ENCODE results near the gene HHATL. TPM values are rescaled to one million over a fixed set of nuclear protein-coding genes. Genes with fewer than 3 reads are reported as not detected.

HHATL gene
- total RNA-seq, 1 donor from 2014 or later: not detected

DNA sequence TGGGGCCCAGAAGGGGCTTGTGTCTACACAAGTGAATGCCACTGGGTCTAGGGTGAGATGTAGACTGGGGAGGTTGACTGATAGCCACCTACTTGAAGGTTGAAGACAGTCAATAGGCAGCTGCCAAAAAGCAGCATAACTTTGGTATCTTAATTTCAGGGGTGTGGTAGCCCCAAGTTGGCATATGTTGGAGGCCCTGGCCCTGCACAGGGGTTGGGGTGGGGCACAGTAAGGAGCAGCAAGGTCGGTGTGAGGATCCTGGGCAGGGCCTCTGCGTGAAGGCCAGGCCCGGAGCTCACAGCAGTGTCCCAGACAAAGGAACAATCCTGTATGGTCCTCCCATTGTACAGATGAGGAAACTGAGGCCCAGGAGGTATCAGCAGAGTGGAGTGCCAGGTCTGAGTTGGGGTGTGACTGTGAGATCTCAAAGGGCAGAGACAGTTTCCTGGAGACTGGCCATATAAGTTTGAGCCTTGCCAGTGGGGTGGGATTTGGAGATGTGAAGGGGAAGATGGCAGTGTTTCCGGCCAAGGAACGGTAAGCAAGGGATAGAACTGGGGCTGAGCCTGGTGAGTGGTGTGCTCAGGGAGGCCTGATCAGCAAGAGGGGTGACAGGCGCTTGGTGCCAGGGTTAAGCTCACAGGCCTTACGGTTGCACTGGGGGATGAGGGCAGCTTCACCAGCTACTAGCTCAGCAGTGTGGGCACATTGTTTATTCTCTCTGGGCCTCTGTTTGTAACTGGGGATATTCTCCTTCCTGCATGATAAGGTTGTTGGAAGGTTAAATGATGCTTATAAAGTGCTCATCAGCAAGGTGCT, 15.6 kb downstream of the HHATL start:
- no peak for FAIRE-seq
- DNase-seq (ENCODE audit: low spot score in 2 of 2): no peak

- DNase-seq (ENCODE audit: low spot score in 2 of 2) (no peak), FAIRE-seq (no peak)
These were observed 16.4 kb downstream of the HHATL start for GRCh38 chr3:42685891-42686820.

DNA sequence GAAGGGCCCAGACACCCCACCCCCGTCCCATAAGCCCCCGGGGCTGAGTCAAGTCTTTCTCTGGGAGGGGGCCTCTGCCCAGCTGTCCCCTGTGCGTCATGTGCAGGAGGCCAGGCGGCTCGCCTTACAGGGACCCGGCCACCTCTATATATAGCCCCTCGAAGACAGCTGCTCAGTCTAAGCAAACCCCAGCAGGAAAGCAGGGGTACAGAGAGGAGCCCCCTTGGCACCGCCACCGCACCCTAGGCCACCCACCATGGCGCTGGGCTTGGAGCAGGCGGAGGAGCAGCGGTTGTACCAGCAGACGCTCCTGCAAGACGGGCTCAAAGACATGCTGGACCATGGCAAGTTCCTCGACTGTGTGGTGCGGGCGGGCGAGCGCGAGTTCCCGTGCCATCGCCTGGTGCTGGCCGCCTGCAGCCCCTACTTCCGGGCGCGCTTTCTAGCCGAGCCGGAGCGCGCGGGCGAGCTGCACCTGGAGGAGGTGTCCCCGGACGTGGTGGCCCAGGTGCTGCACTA, 17.2 kb downstream of the HHATL start, which contains the start of gene KLHL40:
Gene KLHL40 (plus strand): TSS at position 175 of the 519 bp plus-strand sequence. CDS start 82 bp downstream, at position 257.
- no peak for FAIRE-seq
- no peak for DNase-seq (ENCODE audit: low spot score in 2 of 2)

GRCh38 chr3:42684632-42685362, 17.8 kb downstream of the HHATL start:
- no peak for DNase-seq (ENCODE audit: low spot score in 2 of 2)

DNA sequence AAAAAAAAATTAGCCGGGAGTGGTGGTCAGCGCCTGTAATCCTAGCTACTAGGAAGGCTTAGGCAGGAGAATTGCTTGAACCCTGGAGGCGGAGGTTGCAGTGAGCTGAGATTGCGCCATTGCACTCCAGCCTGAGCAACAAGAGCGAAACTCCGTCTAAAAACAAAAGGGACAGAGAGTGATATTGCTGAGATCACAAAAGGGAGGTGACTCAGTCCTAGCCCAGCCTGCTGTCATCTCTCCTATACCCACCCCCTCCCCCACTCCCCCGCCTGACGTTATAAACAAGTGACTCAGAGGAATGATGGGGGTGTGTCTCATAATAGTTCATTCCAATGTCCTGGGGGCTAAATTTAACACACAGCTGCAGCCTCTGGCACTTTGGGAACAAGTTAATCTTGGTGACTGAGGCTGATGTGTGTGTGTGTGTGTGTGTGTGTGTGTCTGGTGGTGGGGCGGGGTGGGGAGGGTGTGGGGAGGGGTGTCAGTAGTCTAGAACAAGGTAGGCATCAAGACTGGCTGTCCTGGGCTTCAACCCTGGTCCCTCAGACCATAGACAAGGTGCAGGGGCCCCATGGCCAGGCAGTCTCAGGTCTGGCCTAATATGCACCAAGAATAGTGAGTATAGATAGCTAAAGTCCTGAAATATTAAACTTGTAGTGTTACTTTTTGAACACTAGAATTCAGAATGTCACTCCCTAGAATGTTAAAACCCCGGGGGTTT, 18.6 kb downstream of the HHATL start:
- DNase-seq (ENCODE audit: low spot score in 2 of 2): peak; percentile 75 to 79
- FAIRE-seq: no peak

More at GRCh38 chr3:42684632-42685362, 17.8 kb downstream of the HHATL start:
- no peak for FAIRE-seq

- DNase-seq (ENCODE audit: low spot score in 2 of 2) (no peak), FAIRE-seq (no peak)
These were observed 20.1 kb downstream of the HHATL start for GRCh38 chr3:42682301-42683070.

DNA sequence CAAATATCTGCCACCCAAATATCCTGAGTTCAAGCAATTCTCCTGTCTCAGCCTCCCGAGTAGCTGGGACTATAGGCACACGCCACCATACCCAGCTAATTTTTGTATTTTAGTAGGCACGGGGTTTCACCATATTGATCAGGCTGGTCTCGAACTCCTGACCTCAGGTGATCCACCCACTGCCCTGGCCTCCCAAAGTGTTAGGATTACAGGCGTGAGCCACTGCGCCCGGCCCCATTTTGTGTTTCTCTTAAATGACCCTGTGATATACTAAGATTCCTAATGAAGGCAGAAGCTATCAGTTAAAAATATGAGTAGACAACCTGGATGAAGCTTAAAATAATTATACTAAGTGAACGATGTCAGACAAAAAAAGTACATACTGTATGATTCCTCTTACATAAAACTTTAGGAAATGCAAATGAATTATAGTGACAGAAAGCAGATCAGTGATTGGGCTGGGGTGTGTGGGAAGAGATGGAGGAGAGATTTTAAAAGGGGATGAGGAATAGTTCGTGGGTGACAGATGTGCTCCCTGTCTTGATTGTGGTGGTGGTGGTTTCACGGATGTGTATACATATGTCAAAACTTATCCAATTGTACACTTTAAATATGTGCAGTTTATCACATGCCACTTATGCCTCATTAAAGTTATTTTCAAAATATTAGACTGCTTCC, 21.1 kb downstream of the HHATL start:
- FAIRE-seq: no peak
- no peak for DNase-seq (ENCODE audit: low spot score in 2 of 2)

- DNase-seq (ENCODE audit: low spot score in 2 of 2) (no peak), FAIRE-seq (no peak)
These were observed 21.8 kb downstream of the HHATL start for GRCh38 chr3:42680806-42681205.

DNA sequence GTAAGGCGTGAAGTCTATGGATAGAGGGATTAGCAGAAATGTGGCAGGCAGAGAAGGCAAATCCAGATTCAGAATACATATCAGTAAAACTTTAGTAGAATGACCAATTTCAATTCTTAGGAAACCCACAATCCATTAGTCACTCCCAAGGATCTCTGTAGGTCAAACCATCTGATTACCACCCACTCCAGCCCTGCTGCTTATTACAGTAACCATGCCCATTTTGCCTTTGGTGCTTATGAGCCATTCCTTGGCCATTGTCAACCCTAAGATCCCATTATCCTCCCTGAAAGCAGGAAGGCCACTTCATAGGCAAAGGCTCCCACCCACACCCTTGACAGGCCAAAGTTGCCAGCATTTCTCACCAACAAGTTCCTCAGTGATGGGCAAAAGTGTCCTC, 22.3 kb downstream of the HHATL start:
- FAIRE-seq: no peak
- DNase-seq (ENCODE audit: low spot score in 2 of 2): no peak

- no peak for DNase-seq (ENCODE audit: low spot score in 2 of 2)
- FAIRE-seq: no peak
These were observed 24.2 kb downstream of the HHATL start for GRCh38 chr3:42678447-42678846.

DNA sequence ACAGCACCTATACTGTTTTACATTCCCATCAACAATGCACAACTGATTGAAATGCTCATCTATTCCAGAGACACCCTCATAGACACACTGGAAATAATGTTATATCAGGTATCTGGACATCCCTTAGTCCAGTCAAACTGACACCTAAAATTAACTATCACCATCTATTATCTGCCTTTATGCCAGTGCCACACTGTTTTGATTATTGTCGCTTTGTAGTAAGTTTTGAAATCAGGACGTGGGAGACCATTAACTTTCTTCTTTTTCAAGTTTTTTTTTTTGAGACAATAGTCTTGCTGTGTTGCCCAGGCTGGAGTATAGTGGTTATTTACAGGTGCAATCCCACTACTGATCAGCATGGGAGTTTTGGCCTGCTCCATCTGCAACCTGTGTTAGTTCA, 26.7 kb downstream of the HHATL start:
- FAIRE-seq (no peak), DNase-seq (ENCODE audit: low spot score in 2 of 2) (no peak)

DNA sequence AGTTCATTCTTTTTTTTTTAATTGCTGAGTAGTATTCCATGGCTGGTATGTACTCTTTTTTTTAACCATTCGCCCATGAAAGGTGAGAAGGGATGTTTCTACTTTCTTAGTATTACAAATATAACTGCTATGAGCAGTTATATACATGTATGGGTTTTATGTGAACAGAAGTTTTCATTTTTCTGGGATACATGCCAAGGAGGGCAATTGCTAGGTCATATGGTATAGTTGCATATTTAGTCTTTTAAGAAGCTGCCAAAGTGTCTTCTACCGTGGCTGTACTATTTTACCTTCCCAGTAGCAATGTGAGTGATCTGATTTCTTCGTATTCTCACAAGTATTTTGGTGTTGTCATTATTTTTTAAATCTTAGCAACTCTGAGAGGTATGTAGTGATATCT, 28.5 kb downstream of the HHATL start:
- no peak for DNase-seq (ENCODE audit: low spot score in 2 of 2)
- no peak for FAIRE-seq

DNA sequence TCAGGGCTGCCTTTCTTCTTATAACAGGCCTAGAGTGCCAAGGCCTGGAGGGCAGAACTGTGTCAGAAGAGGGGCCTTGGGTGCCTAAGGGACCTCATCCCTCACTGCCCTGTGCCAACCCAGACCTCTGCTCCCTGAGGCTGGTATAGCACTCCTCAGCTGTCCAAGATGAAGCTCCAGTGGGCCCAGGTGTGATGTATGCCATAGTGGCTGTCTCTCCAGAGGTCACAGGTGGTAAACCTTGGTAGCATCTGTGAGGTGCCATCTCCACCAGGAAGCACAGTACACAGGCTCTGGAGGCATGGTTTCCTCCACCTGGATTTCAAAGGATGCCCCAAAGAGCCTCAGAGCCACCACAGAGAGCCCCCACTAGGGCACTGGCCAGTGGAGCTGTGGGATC, 29.5 kb downstream of the HHATL start:
- FAIRE-seq: no peak

DNA sequence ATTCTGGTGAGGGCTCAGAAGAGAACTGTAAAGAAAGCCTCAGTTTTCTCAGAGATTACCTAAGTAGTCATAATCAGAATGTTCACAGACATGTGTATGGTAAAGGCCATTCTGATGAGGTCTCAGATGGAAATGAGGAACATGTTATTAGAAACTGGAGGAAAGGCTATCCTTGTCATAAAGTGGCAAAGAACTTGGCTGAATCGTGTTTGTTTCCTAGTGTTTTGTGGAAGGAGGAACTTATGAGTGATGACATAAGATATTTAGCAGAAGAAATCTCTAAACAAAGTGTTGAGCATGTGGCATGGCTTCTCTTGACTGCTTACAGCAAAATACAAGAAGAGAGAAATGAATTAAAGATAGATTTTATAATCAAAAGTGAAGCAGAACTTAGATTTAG, 30.1 kb downstream of the HHATL start:
- no peak for FAIRE-seq

More for the DNA sequence above, 29.5 kb downstream of the HHATL start:
- DNase-seq (ENCODE audit: low spot score in 2 of 2): no peak

DNA sequence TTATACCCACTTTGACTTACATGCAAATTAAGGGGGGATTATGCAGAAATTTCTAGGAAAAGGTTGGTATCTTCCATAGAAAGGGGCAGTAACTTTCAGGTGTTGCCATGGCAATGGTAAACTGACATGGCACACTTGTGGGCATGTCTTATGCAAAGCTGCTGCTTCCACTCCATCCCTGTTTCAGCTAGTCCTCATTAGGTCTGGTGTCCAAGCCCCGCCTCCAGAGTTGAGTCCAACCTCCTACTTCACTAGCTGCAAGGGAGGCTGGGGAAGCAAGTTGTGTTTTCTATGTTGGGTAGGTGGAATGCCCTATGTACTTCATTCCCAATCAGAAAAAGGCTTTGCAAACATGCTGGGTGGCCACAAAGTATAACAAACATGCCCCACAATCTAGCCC, 31.9 kb downstream of the HHATL start:
- FAIRE-seq (no peak), DNase-seq (ENCODE audit: low spot score in 2 of 2) (no peak)

More for the DNA sequence above, 30.1 kb downstream of the HHATL start:
- no peak for DNase-seq (ENCODE audit: low spot score in 2 of 2)

GRCh38 chr3:42670051-42670576, 32.5 kb downstream of the HHATL start:
- DNase-seq (ENCODE audit: low spot score in 2 of 2) (no peak), FAIRE-seq (no peak)

DNA sequence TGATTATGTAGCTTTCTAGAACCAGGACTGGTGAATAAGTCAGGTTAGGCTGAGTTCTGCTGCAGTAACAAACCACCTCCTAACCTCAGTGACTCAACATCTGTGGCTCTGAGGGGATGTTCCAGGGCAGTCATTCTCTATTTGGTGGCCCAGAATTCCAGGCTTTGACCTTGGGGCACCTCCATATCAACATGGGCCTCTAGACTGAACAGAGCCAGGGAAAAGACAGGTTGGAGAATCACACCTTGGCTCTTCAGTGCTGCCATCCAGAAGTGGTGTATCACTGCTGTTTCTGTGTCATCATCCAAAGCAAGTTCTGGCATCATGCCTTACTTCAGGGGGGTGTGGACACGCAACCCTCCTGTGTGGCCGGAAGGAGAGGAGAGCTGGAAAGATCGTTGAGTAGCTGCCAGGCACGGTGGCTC, 33.8 kb downstream of the HHATL start:
- FAIRE-seq (no peak), DNase-seq (ENCODE audit: low spot score in 2 of 2) (no peak)

DNA sequence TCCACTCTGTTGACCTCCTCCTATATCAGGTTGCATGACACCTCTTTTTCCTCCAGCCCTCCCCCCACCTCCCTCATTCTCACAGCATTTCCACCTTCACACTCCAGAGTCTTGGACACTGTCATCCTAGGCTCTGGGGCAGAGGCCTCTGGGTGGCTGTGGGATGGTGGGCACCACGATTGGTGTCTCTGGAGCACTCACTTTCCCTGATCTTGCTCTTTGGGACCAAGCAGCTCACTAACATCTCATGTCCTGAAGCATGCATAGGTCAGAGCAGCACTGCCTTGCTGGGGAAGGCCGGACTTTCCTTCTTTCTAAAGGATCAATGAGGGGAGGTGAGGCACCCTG, 34.2 kb downstream of the HHATL start:
- no peak for DNase-seq (ENCODE audit: low spot score in 2 of 2)
- no peak for FAIRE-seq

Measured in frontal cortex (tissue), 4 donors.